Measurements from ENCODE around the gene RABL2B. TPM values are rescaled to one million over a fixed set of nuclear protein-coding genes. Genes with fewer than 3 reads are reported as not detected.

RABL2B gene
- total RNA-seq, 2 experiments from 2014 or later = 36.0 to 37.3 TPM

GRCh38 chr22:50726643-50727340 lies 56.6 kb downstream of the RABL2B start:
- intact Hi-C loops (cut with DNase I, micrococcal nuclease) = no loop called here
- peaks cover under 1% of the 10 kb centered on the region for H3K4me1 ChIP-seq (ENCODE audit: insufficient read depth, low read length)
- H3K36me3 ChIP-seq (ENCODE audit: insufficient read depth, low read length) = no peaks in the 10 kb centered on the region
- POLR2A ChIA-PET = no interaction called here
- H3K4me3 ChIP-seq (ENCODE audit: low read length) = no peak overlapping the region
- no peak for ATAC-seq (ENCODE audit: poor library complexity)
- no peak for DNase-seq
- CTCF ChIA-PET = no interaction called here
- Mint-ChIP-seq H3K4me1 (ENCODE audit: low read depth) (no peaks in the 10 kb centered on the region), H3K27ac (no peak overlapping the region), H3K27me3 (no peaks in the 10 kb centered on the region), H3K9me3 (no peaks in the 10 kb centered on the region), H3K36me3 (ENCODE audit: low read depth) (no peaks in the 10 kb centered on the region), H3K4me3 (no peak overlapping the region)
- H3K9me3 ChIP-seq (ENCODE audit: control insufficient read depth in 1 of 2, insufficient read depth in 1 of 2, low read length in 2 of 2) = peaks cover 0 to 5% of the 10 kb centered on the region in 2 experiments
- no peak overlapping the region for H3K27ac ChIP-seq (ENCODE audit: low read depth in 1 of 2, low read length in 2 of 2)
- no peak for TF ChIP-seq CTCF (IDR thresholded peaks at IDR 0.05)
- H3K27me3 ChIP-seq (ENCODE audit: control insufficient read depth in 1 of 2, insufficient read depth in 2 of 2, low read length in 2 of 2) = no peaks in the 10 kb centered on the region

- H3K27ac Mint-ChIP-seq = no peak overlapping the region
- H3K9me3 Mint-ChIP-seq = no peaks in the 10 kb centered on the region
- Histone ChIP-seq H3K9me3 (ENCODE audit: control insufficient read depth in 1 of 2, insufficient read depth in 1 of 2, low read length in 2 of 2) (peaks cover 0 to 5% of the 10 kb centered on the region in 2 experiments), H3K4me3 (ENCODE audit: low read length) (no peak overlapping the region), H3K4me1 (ENCODE audit: insufficient read depth, low read length) (no peaks in the 10 kb centered on the region), H3K27ac (ENCODE audit: low read depth in 1 of 2, low read length in 2 of 2) (no peak overlapping the region), H3K27me3 (ENCODE audit: control insufficient read depth in 1 of 2, insufficient read depth in 2 of 2, low read length in 2 of 2) (no peaks in the 10 kb centered on the region), H3K36me3 (ENCODE audit: insufficient read depth, low read length) (no peaks in the 10 kb centered on the region)
- no peaks in the 10 kb centered on the region for H3K27me3 Mint-ChIP-seq
- intact Hi-C loops (cut with DNase I, micrococcal nuclease) = no loop called here
- ATAC-seq (ENCODE audit: poor library complexity) = no peak
- no peak overlapping the region for H3K4me3 Mint-ChIP-seq
- no peaks in the 10 kb centered on the region for H3K4me1 Mint-ChIP-seq (ENCODE audit: low read depth)
- CTCF ChIA-PET = no interaction called here
- TF ChIP-seq CTCF (IDR thresholded peaks at IDR 0.05) = no peak
- DNase-seq = no peak
- no peaks in the 10 kb centered on the region for H3K36me3 Mint-ChIP-seq (ENCODE audit: low read depth)
- POLR2A ChIA-PET = no interaction called here
Observed at GRCh38 chr22:50725597-50725996, 57.8 kb downstream of the RABL2B start.

GRCh38 chr22:50724616-50725015 lies 58.8 kb downstream of the RABL2B start:
- Mint-ChIP-seq H3K36me3 (ENCODE audit: low read depth) (no peaks in the 10 kb centered on the region), H3K4me1 (ENCODE audit: low read depth) (no peaks in the 10 kb centered on the region), H3K27me3 (no peaks in the 10 kb centered on the region), H3K9me3 (no peaks in the 10 kb centered on the region), H3K27ac (no peak overlapping the region), H3K4me3 (no peak overlapping the region)
- Histone ChIP-seq H3K27ac (ENCODE audit: low read depth in 1 of 2, low read length in 2 of 2) (no peak overlapping the region), H3K36me3 (ENCODE audit: insufficient read depth, low read length) (no peaks in the 10 kb centered on the region), H3K9me3 (ENCODE audit: control insufficient read depth in 1 of 2, insufficient read depth in 1 of 2, low read length in 2 of 2) (peaks cover 0 to 5% of the 10 kb centered on the region in 2 experiments), H3K4me3 (ENCODE audit: low read length) (no peak overlapping the region), H3K27me3 (ENCODE audit: control insufficient read depth in 1 of 2, insufficient read depth in 2 of 2, low read length in 2 of 2) (no peaks in the 10 kb centered on the region), H3K4me1 (ENCODE audit: insufficient read depth, low read length) (no peaks in the 10 kb centered on the region)
- ChIA-PET POLR2A (no interaction called here), CTCF (no interaction called here)
- ATAC-seq (ENCODE audit: poor library complexity) = no peak
- no peak for TF ChIP-seq CTCF (IDR thresholded peaks at IDR 0.05)
- intact Hi-C loops (cut with DNase I, micrococcal nuclease) = no loop called here
- no peak for DNase-seq
